Embryonic facial prominence (tissue), 1 donor: ENCODE results near the gene CHD5.

ENCODE experiments used
- DNase-seq: peaks from one replicate; pipeline ENCODE4 v3.0.0-alpha.2; 2016; ENCODE audit errors: extremely low spot score

The CHD5 gene

DNA sequence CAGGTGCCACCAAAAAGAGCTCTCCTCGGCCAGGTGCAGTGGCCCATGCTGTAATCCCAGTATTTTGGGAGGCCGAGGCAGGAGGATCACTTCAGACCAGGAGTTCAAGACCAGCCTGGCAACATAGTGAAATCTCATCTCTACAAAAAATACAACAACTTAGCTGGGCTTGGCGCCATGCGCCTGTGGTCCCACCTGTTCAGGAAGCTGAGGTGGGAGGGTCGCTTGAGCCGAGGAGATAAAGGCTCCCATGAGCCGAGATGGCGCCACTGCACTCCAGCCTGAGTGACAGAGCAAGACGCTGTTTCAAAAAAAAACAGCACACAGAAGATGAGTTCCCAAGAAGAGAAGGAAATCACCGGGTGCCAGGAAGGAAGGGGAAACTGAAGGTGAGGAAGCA lies 67.0 kb downstream of the CHD5 start:
- no peak for DNase-seq

- DNase-seq = no peak
Observed at GRCh38 chr1:6112690-6113005, 67.5 kb downstream of the CHD5 start.

- no peak for DNase-seq
Observed at GRCh38 chr1:6111991-6112689, 68.0 kb downstream of the CHD5 start.

DNA sequence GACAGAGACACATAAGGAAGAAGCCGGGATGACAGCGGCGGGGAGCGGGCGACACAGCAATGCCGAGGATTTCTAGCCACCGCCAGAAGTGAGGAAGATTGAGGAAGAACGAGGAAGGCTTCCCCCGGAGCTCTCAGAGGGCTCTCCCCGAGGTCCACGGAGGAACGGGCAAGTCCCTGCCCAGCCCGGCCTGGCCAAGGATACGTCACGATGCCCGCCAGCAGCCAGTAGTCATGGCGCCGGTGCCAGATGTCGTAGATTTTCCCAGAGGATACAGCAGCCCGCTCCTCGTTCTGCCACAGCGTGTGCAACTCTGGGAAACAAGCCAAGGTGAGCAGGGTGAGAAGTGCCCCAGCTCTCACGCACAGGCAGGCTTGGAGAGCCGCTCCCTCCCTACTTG lies 68.5 kb downstream of the CHD5 start:
- DNase-seq = no peak

GRCh38 chr1:6110326-6110725 lies 69.8 kb downstream of the CHD5 start:
- DNase-seq = no peak

- no peak for DNase-seq
Observed at GRCh38 chr1:6109688-6110087, 70.4 kb downstream of the CHD5 start.

GRCh38 chr1:6108937-6109614 lies 71.0 kb downstream of the CHD5 start:
- no peak for DNase-seq

DNA sequence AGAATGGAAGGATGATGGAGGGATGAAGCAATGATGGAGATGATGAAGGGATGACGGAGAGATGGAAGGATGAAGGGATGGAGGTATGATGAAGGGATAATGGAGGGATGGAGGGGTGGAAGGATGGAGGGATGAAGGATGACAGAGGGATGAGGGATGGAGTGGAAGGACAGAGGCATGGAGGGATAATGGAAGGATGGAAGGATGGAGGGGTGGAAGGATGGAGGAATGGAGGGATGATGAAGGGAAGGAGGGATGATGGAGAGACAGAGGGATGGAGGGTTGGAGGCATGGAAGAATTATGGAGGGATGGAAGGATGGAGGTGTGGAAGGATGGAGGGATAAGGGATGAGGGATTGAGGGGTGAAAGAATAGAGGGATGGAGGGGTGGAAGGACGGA lies 71.6 kb downstream of the CHD5 start:
- DNase-seq = no peak

- DNase-seq = no peak
Observed at GRCh38 chr1:6107409-6108356, 72.4 kb downstream of the CHD5 start.

- DNase-seq = no peak
Observed at GRCh38 chr1:6106977-6107376, 73.1 kb downstream of the CHD5 start.

DNA sequence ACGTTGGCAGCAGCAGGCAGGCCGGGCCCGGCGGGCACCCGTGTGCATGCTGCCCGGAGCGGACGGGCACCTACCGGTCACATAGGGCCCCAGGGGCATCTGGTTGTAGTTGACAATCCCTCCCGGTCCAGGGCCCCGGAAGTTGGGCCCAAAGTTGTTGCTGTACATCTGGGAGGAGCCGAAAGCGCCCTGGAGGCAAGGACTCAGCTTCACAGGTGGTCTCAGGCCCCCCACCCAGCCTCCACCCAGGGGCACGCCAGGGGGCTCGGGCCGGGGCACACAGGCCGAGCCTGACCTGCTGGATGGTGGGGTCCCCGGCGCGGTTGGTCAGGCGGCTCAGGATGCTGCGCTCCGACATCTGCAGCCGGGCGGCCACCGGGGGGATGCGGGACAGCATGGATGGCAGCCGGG lies 73.8 kb downstream of the CHD5 start:
- no peak for DNase-seq

GRCh38 chr1:6105763-6106162 lies 74.4 kb downstream of the CHD5 start:
- no peak for DNase-seq

DNA sequence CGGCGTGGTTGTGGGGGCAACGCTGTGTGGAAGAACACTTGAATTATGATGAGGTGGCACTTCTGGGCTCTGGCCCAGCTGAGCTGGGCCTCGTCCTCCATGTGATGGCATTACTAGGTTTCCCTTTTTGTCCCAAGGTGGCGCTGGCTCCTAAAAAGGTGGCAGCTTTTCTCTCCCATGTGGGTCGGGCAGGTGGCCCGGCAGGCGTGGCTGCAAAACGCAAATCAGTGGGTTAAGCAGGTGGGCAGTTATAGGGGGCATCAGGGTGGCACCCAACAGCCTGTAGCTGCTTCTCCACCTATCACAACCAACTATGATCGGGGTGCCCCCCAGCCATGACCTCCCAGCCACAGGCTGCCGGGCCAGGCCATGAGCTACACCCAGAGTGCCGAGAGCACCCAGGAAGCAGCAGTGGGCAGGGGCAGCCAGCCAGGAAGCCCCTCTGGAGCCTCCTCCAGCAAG lies 74.9 kb downstream of the CHD5 start:
- no peak for DNase-seq

GRCh38 chr1:6104631-6105030 lies 75.5 kb downstream of the CHD5 start:
- no peak for DNase-seq

GRCh38 chr1:6103854-6104530 lies 76.1 kb downstream of the CHD5 start:
- DNase-seq = no peak

DNA sequence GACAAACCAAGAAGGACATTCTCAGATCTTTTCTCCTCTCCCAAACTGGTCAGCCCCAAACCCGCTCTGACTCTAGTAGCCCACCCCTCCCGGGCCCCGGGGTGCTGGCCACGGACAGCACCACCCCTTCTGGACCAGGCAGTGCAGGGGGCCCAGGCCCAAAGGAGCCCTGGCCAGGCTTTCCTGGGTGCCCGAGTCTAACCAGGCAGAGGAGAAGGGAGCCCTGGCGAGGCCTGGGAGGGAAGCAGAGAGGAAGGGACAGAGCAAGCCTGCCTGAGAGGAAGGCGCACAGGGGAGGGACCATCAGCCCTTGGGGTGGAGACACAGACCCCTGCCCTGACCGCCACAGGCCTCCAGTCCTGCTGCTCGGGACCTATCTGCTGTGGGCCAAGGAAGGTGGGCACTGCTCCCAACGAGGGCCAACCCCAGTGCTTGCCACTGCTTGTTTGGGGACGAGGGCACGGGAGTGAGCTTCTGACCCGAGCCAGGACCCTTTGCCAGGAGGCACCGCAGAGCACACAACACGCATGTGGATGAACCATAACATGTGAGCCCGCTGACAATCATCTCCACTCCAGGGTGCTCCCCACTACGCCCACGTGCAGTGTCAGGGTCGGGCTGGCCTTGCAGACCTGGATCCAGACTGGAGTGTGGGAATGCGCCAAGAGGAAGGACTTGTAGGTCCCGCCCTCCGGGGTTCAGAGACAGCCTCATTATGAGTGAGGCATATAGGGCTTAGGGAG lies 76.8 kb downstream of the CHD5 start:
- no peak for DNase-seq

DNA sequence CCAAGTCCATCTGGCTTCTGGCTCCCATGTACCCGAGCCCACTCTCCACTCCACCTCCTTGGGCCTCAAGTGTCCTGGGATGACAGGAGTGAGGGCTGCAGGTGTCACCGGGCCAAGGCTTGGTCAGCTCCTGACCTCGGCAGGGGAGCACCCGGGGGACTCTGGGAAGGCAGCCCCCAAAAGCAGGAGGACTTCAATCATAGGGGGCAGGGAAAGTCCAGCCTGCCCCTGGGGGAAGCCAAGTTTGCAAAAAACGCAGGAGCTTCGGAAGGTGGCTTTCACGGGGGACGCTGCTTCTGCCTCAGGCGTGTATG lies 77.6 kb downstream of the CHD5 start:
- no peak for DNase-seq

- no peak for DNase-seq
Observed at GRCh38 chr1:6101826-6102531, 78.1 kb downstream of the CHD5 start.

GRCh38 chr1:6100861-6101783 lies 79.0 kb downstream of the CHD5 start:
- DNase-seq = no peak
